ENCODE measurements around the gene SPINK4.

DNA sequence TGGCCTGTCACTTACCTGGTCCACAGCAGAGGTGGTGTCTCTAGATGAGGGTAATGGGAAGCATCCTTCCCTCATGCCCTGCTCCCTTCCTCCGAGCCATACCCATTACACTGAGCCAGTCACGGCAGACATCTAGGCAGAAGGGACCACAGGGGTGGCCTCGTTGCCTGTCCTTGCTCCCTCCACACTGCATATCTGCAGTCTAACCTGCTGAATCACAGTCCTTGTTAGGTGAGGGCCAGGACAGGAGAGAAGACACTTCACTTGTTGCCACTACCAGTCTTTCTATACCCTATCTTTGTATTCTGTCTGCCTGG is 18.4 kb upstream of the SPINK4 start:
- TF ChIP-seq, protein P1, sequence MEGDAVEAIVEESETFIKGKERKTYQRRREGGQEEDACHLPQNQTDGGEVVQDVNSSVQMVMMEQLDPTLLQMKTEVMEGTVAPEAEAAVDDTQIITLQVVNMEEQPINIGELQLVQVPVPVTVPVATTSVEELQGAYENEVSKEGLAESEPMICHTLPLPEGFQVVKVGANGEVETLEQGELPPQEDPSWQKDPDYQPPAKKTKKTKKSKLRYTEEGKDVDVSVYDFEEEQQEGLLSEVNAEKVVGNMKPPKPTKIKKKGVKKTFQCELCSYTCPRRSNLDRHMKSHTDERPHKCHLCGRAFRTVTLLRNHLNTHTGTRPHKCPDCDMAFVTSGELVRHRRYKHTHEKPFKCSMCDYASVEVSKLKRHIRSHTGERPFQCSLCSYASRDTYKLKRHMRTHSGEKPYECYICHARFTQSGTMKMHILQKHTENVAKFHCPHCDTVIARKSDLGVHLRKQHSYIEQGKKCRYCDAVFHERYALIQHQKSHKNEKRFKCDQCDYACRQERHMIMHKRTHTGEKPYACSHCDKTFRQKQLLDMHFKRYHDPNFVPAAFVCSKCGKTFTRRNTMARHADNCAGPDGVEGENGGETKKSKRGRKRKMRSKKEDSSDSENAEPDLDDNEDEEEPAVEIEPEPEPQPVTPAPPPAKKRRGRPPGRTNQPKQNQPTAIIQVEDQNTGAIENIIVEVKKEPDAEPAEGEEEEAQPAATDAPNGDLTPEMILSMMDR (IDR thresholded peaks at IDR 0.05), result no peak
- TF ChIP-seq POLR2A (IDR thresholded peaks at IDR 0.05), result no peak
